A549 (cell line): ENCODE results near the gene TJP1. TPM values are rescaled to one million over a fixed set of nuclear protein-coding genes. Genes with fewer than 3 reads are reported as not detected.
A peak's percentile ranks its signal among the peaks of the same experiment; 100 is the strongest.

Experiments
- ATAC-seq, 2 experiments: fragments of 200-7000 bp in 1 of 2; fragments of >200 bp in 1 of 2; cut with Nextera tagmentation in 1 of 2; cut with Tn5 transposase in 1 of 2; 3 replicates each; pipeline versions ENCODE4 v1.8.0 to v1.9.1; 2018 to 2020; ENCODE audit warnings: mild to moderate bottlenecking in 1 of 2, moderate library complexity in 1 of 2
- CTCF ChIA-PET: fragments of 300-600 bp; sonication (Branson Sonifier 250); formaldehyde crosslinking; extraction: SDS; loops from one replicate; lab custom pipeline; 2021; ENCODE audit warnings: antibody characterized with exemption, inconsistent platforms; lab: Yijun Ruan, JAX
- POLR2A ChIA-PET: fragments of 350-600 bp; formaldehyde crosslinking; extraction: SDS; loops from one replicate; lab custom pipeline; 2021; ENCODE audit warnings: antibody characterized with exemption, inconsistent platforms; lab: Yijun Ruan, JAX
- DNase-seq, 2 experiments: peaks; one replicate each; pipeline versions ENCODE4 v3.0.0 to v3.0.0-alpha.2; 2011 to 2016; ENCODE audit warnings: low read depth in 1 of 2, low spot score in 1 of 2
- FAIRE-seq: peaks from 2 replicates; lab custom pipeline; 2011; peaks lifted over from hg19 to GRCh38; lab: Jason Lieb, UNC
- H3K27ac ChIP-seq, 2 experiments: fragments of >200 bp; sonication (Bioruptor Twin); formaldehyde crosslinking; 3 replicates each; pipeline ENCODE4 v1.5.1; 2016 to 2017
- H3K4me1 ChIP-seq: fragments of >200 bp; sonication (Bioruptor Twin); formaldehyde crosslinking; 3 replicates; pipeline ENCODE4 v1.6.1; 2016
- H3K4me2 ChIP-seq: fragments of >200 bp; sonication (Bioruptor Twin); formaldehyde crosslinking; 3 replicates; pipeline ENCODE4 v1.6.1; 2016
- H3K4me3 ChIP-seq: fragments of >200 bp; sonication (Bioruptor Twin); formaldehyde crosslinking; 3 replicates; pipeline ENCODE4 v1.5.1; 2016
- H3K9me3 ChIP-seq: fragments of >200 bp; sonication (Bioruptor Twin); formaldehyde crosslinking; 3 replicates; pipeline ENCODE4 v1.6.1; 2016
- BHLHE40 ChIP-seq: IDR thresholded peaks from 2 replicates; pipeline ENCODE4 v1.6.1; 2012; ENCODE audit warnings: low read depth, low read length, inconsistent platforms
- CBX8 ChIP-seq: fragments of 200-600 bp; sonication (generic); IDR thresholded peaks from 2 replicates; pipeline ENCODE4 v1.6.1; 2016
- CEBPB ChIP-seq, 2 experiments: fragments of >200 bp in 1 of 2; sonication (Bioruptor Twin) in 1 of 2; formaldehyde crosslinking in 1 of 2; IDR thresholded peaks; 2 replicates each; pipeline ENCODE4 v1.6.1; 2012 to 2016
- E2F6 ChIP-seq: IDR thresholded peaks from 2 replicates; pipeline ENCODE4 v1.6.1; 2012; ENCODE audit warnings: low read depth, borderline replicate concordance
- EHF ChIP-seq: fragments of 250-450 bp; sonication (Bioruptor Pico); IDR thresholded peaks from 2 replicates; pipeline ENCODE4 v1.5.0; 2020; ENCODE audit warnings: mild to moderate bottlenecking
- EHMT2 ChIP-seq: fragments of 200-600 bp; sonication (generic); IDR thresholded peaks from 2 replicates; pipeline ENCODE4 v1.6.1; 2016; ENCODE audit warnings: antibody characterized with exemption, low read depth, mild to moderate bottlenecking, moderate library complexity
- EP300 ChIP-seq, 2 experiments: fragments of >200 bp; sonication (Bioruptor Twin); formaldehyde crosslinking; IDR thresholded peaks; 2 replicates in 1 of 2; 3 replicates in 1 of 2; pipeline ENCODE4 v1.6.1; 2016 to 2017
- ESRRA ChIP-seq: fragments of 150-350 bp; IDR thresholded peaks from 2 replicates; pipeline ENCODE4 v1.6.1; 2014; ENCODE audit warnings: mild to moderate bottlenecking, low read length, borderline replicate concordance
- FOSB ChIP-seq: fragments of 250-450 bp; sonication (Bioruptor Pico); IDR thresholded peaks from 2 replicates; pipeline ENCODE4 v1.5.0; 2020; ENCODE audit warnings: mild to moderate bottlenecking, moderate library complexity
- FOXS1 ChIP-seq: fragments of 250-450 bp; sonication (Bioruptor Pico); IDR thresholded peaks from 2 replicates; pipeline ENCODE4 v1.5.0; 2020; ENCODE audit warnings: mild to moderate bottlenecking, moderate library complexity
- HDAC2 ChIP-seq: fragments of 200-600 bp; sonication (generic); IDR thresholded peaks from 2 replicates; pipeline ENCODE4 v1.6.1; 2016
- HMGXB4 ChIP-seq: fragments of 250-450 bp; sonication (Bioruptor Pico); IDR thresholded peaks from 2 replicates; pipeline ENCODE4 v1.5.0; 2021; ENCODE audit warnings: mild to moderate bottlenecking, moderate library complexity, borderline replicate concordance
- HOXB13 ChIP-seq: fragments of 250-450 bp; sonication (Bioruptor Pico); IDR thresholded peaks from 2 replicates; pipeline ENCODE4 v1.5.0; 2020; ENCODE audit warnings: low read depth, mild to moderate bottlenecking, moderate library complexity
- HOXB5 ChIP-seq: fragments of 250-450 bp; sonication (Bioruptor Pico); IDR thresholded peaks from 2 replicates; pipeline ENCODE4 v1.5.0; 2020; ENCODE audit warnings: mild to moderate bottlenecking, moderate library complexity
- KDM1A ChIP-seq: fragments of 200-600 bp; sonication (generic); IDR thresholded peaks from 2 replicates; pipeline ENCODE4 v1.6.1; 2016; ENCODE audit warnings: low read depth, mild to moderate bottlenecking
- MAFK ChIP-seq: fragments of 450-650 bp; IDR thresholded peaks from 2 replicates; pipeline ENCODE4 v1.6.1; 2014; ENCODE audit not compliant: partially characterized antibody
- MAZ ChIP-seq: fragments of 150-350 bp; IDR thresholded peaks from 2 replicates; pipeline ENCODE4 v1.6.1; 2014; ENCODE audit warnings: antibody characterized with exemption, low read depth, low read length, borderline replicate concordance
- PBX3 ChIP-seq: IDR thresholded peaks from 2 replicates; pipeline ENCODE4 v1.6.1; 2012
- POLR2A ChIP-seq: IDR thresholded peaks from 2 replicates; pipeline ENCODE4 v1.6.1; 2012; ENCODE audit warnings: mild to moderate bottlenecking, low read length
- RARB ChIP-seq: fragments of 250-450 bp; sonication (Bioruptor Pico); IDR thresholded peaks from 2 replicates; pipeline ENCODE4 v1.8.0; 2021; ENCODE audit warnings: mild to moderate bottlenecking, moderate library complexity
- RCOR1 ChIP-seq: fragments of 150-350 bp; IDR thresholded peaks from 2 replicates; pipeline ENCODE4 v1.6.1; 2014; ENCODE audit warnings: antibody characterized with exemption, low read length, low read depth
- REST ChIP-seq: fragments of 200-600 bp; sonication (generic); IDR thresholded peaks from 2 replicates; pipeline ENCODE4 v1.6.1; 2016; ENCODE audit warnings: antibody characterized with exemption, mild to moderate bottlenecking, moderate library complexity
- SMC3 ChIP-seq: fragments of >200 bp; sonication (Bioruptor Twin); formaldehyde crosslinking; IDR thresholded peaks from 3 replicates; pipeline ENCODE4 v1.6.1; 2018; ENCODE audit warnings: inconsistent platforms
- SREBF2 ChIP-seq: fragments of 450-650 bp; IDR thresholded peaks from 2 replicates; pipeline ENCODE4 v1.6.1; 2014; ENCODE audit warnings: mild to moderate bottlenecking, moderate library complexity
- TP53 ChIP-seq: fragments of 250-450 bp; sonication (Bioruptor Pico); IDR thresholded peaks from 2 replicates; pipeline ENCODE4 v1.5.0; 2021; ENCODE audit warnings: mild to moderate bottlenecking, moderate library complexity
- WGBS: methylation state at CpG from one replicate; pipeline ENCODE4 v1.1.6; 2017; ENCODE audit errors: missing lambda C conversion rate; 5-methylcytosine and 5-hydroxymethylcytosine counted together
- polyA plus RNA-seq, 4 experiments: library from polyadenylated mRNA; depleted of rRNA in 3 of 4; stranded (reverse); fragments of >200 nt; fragmentation: RNase III in 1 of 4; extraction: RNeasy Plus Mini Kit Qiagen cat#74134 plus additional on column Dnase treatment in 1 of 4; gene quantifications; 2 replicates in 3 of 4; 3 replicates in 1 of 4; pipeline ENCODE4 v1.2.3, GENCODE V29; 2011 to 2017

Gene TJP1
- polyA plus RNA-seq, 2 of the 4 experiments (the other 2 are of a cell fraction) = 55.0 to 179 TPM

GRCh38 chr15:29799859-29800258 lies 22.4 kb downstream of the TJP1 start:
- peaks cover 28% of the 10 kb centered on the region for H3K4me1 ChIP-seq
- no peak overlapping the region for H3K4me2 ChIP-seq
- H3K4me3 ChIP-seq = no peak overlapping the region
- no peak for ATAC-seq
- H3K27ac ChIP-seq = no peak overlapping the region
- FAIRE-seq = peak; percentile 76
- WGBS = 92% methylated on average over 3 of the region's 3 CpGs
- TF ChIP-seq TP53 (no peak), ESRRA (no peak), RARB (CRISPR knock-in tag) (no peak), SMC3 (no peak), PBX3 (no peak), HOXB13 (no peak)
- no peak for DNase-seq
- no peaks in the 10 kb centered on the region for H3K9me3 ChIP-seq
- ChIA-PET POLR2A (no interaction called here), CTCF (interaction anchor here (0.9 to 2.2 kb wide), 3 partner anchors 10 to 53 kb away, joined by 3 to 6 read pairs (median 4); no protein-coding TSS in a partner anchor)

GRCh38 chr15:29795610-29796009 lies 26.7 kb downstream of the TJP1 start:
- Histone ChIP-seq H3K4me2 (no peak overlapping the region), H3K4me3 (no peak overlapping the region), H3K9me3 (peaks cover 6% of the 10 kb centered on the region; the same call in 1 of the 3 replicates), H3K4me1 (peaks cover 1% of the 10 kb centered on the region; the same call in 1 of the 3 replicates), H3K27ac (no peak overlapping the region)
- no peak for TF ChIP-seq EHMT2
- no peak for TF ChIP-seq HDAC2
- TF ChIP-seq POLR2A = no peak
- TF ChIP-seq FOXS1 (CRISPR knock-in tag) = no peak
- TF ChIP-seq SREBF2 = no peak
- TF ChIP-seq FOSB (CRISPR knock-in tag) = no peak
- no peak for TF ChIP-seq HOXB13
- no peak for TF ChIP-seq KDM1A
- TF ChIP-seq CBX8 = no peak
- DNase-seq = no peak
- POLR2A ChIA-PET = no interaction called here
- 94% methylated on average over 1 of the region's 1 CpG for WGBS
- no peak for ATAC-seq
- FAIRE-seq = peak; percentile 91
- CTCF ChIA-PET = interaction anchor here (1.3 kb wide), 1 partner anchor 14 kb away, joined by 4 read pairs; no protein-coding TSS in a partner anchor

- TF ChIP-seq MAFK (peak; percentile 71), HDAC2 (no peak)
- H3K4me3 ChIP-seq = no peak overlapping the region
- no peak overlapping the region for H3K4me2 ChIP-seq
- H3K4me1 ChIP-seq = peaks cover 21% of the 10 kb centered on the region
- ChIA-PET POLR2A (no interaction called here), CTCF (no interaction called here)
- no peak for DNase-seq
- no peak for ATAC-seq
- FAIRE-seq = no peak
- WGBS = 94% methylated on average over 2 of the region's 2 CpGs
- H3K9me3 ChIP-seq = peaks cover 6% of the 10 kb centered on the region; the same call in 1 of the 3 replicates
- no peak overlapping the region for H3K27ac ChIP-seq
These were observed 29.7 kb downstream of the TJP1 start for GRCh38 chr15:29792426-29793159.

GRCh38 chr15:29790607-29791006 lies 31.7 kb downstream of the TJP1 start:
- POLR2A ChIA-PET = no interaction called here
- Histone ChIP-seq H3K4me2 (no peak overlapping the region), H3K9me3 (peaks cover 6% of the 10 kb centered on the region; the same call in 1 of the 3 replicates), H3K4me1 (peaks cover 25% of the 10 kb centered on the region), H3K27ac (no peak overlapping the region), H3K4me3 (no peak overlapping the region)
- ATAC-seq = no peak
- FAIRE-seq = no peak
- CTCF ChIA-PET = no interaction called here
- WGBS = 94% methylated on average over 6 of the region's 6 CpGs
- DNase-seq = no peak
- TF ChIP-seq FOSB (CRISPR knock-in tag) = no peak
- TF ChIP-seq EHF (CRISPR knock-in tag) = no peak
- TF ChIP-seq REST = no peak
- TF ChIP-seq MAZ = no peak
- no peak for TF ChIP-seq HMGXB4 (CRISPR knock-in tag)
- TF ChIP-seq MAFK = no peak
- no peak for TF ChIP-seq HOXB5 (CRISPR knock-in tag)
- no peak for TF ChIP-seq EP300 (IDR thresholded peaks at IDR 0.05)
- no peak for TF ChIP-seq CEBPB (IDR thresholded peaks at IDR 0.05)
- TF ChIP-seq HOXB13 = no peak
- no peak for TF ChIP-seq BHLHE40
- TF ChIP-seq RARB (CRISPR knock-in tag) = no peak
- TF ChIP-seq RCOR1 = no peak
- no peak for TF ChIP-seq E2F6
